ENCODE data around the gene NHERF2.

- no peak for TF ChIP-seq CTCF (IDR thresholded peaks at IDR 0.05)
- no peak for TF ChIP-seq POLR2A (IDR thresholded peaks at IDR 0.05)
Measured at GRCh38 chr16:2037115-2037514, 10.4 kb downstream of the NHERF2 start.
